Measurements from ENCODE around the gene VAT1L. TPM values are rescaled to one million over a fixed set of nuclear protein-coding genes. Genes with fewer than 3 reads are reported as not detected.

Gene VAT1L
- not detected for total RNA-seq

- DNase-seq (peak; percentile 9), ATAC-seq (no peak)
- H3K36me3 Mint-ChIP-seq (ENCODE audit: low read depth): no peaks in the 10 kb centered on the region
- peaks cover 4% of the 10 kb centered on the region for H3K4me1 Mint-ChIP-seq (ENCODE audit: low read depth)
- CTCF ChIA-PET: interaction anchor here (1.3 kb wide), 1 partner anchor 112 kb away, joined by 3 read pairs; no protein-coding TSS in a partner anchor
- no peak for TF ChIP-seq CTCF (IDR thresholded peaks at IDR 0.05)
- intact Hi-C loops (cut with micrococcal nuclease): loop anchor here (10.0 kb wide), 1 partner anchor 114 kb away; no protein-coding TSS in a partner anchor
- no peaks in the 10 kb centered on the region for H3K9me3 Mint-ChIP-seq
- H3K27ac Mint-ChIP-seq: no peak within 1 kb of the TSS
- POLR2A ChIA-PET: no interaction called here
- H3K27me3 Mint-ChIP-seq: peaks cover 61% of the 10 kb centered on the region
- peak within 1 kb of the TSS; percentile 48 for H3K4me3 Mint-ChIP-seq
These were observed at the start of gene VAT1L for GRCh38 chr16:77788181-77789084. Gene VAT1L (plus strand): TSS chr16:77788564. CDS start chr16:77788683, 119 bp downstream.

GRCh38 chr16:77738706-77739558 lies 49.4 kb upstream of the VAT1L start:
- peaks cover 8% of the 10 kb centered on the region for H3K36me3 Mint-ChIP-seq (ENCODE audit: low read depth)
- peaks cover 7% of the 10 kb centered on the region for H3K9me3 Mint-ChIP-seq
- intact Hi-C loops (cut with micrococcal nuclease): no loop called here
- CTCF ChIA-PET: no interaction called here
- TF ChIP-seq CTCF (IDR thresholded peaks at IDR 0.05): no peak
- H3K4me1 Mint-ChIP-seq (ENCODE audit: low read depth): peaks cover 4% of the 10 kb centered on the region
- POLR2A ChIA-PET: no interaction called here
- ATAC-seq (no peak), DNase-seq (no peak)
- no peak overlapping the region for H3K4me3 Mint-ChIP-seq
- H3K27ac Mint-ChIP-seq: no peak overlapping the region
- H3K27me3 Mint-ChIP-seq: no peaks in the 10 kb centered on the region

- ChIA-PET POLR2A (no interaction called here), CTCF (no interaction called here)
- intact Hi-C loops (cut with micrococcal nuclease): no loop called here
- DNase-seq (no peak), ATAC-seq (no peak)
- H3K9me3 Mint-ChIP-seq: peaks cover 5% of the 10 kb centered on the region
- no peak overlapping the region for H3K27ac Mint-ChIP-seq
- H3K36me3 Mint-ChIP-seq (ENCODE audit: low read depth): peaks cover 8% of the 10 kb centered on the region
- TF ChIP-seq CTCF (IDR thresholded peaks at IDR 0.05): no peak
- peaks cover 4% of the 10 kb centered on the region for H3K4me1 Mint-ChIP-seq (ENCODE audit: low read depth)
- no peak overlapping the region for H3K4me3 Mint-ChIP-seq
- H3K27me3 Mint-ChIP-seq: no peaks in the 10 kb centered on the region
These were observed 48.8 kb upstream of the VAT1L start for GRCh38 chr16:77739559-77739892.

GRCh38 chr16:77744141-77744540 lies 44.2 kb upstream of the VAT1L start:
- Mint-ChIP-seq H3K4me3 (no peak overlapping the region), H3K27ac (no peak overlapping the region), H3K4me1 (ENCODE audit: low read depth) (no peaks in the 10 kb centered on the region), H3K27me3 (peaks cover 2% of the 10 kb centered on the region), H3K36me3 (ENCODE audit: low read depth) (no peaks in the 10 kb centered on the region), H3K9me3 (no peaks in the 10 kb centered on the region)
- no peak for TF ChIP-seq CTCF (IDR thresholded peaks at IDR 0.05)
- CTCF ChIA-PET: no interaction called here
- no peak for DNase-seq
- POLR2A ChIA-PET: no interaction called here
- intact Hi-C loops (cut with micrococcal nuclease): no loop called here
- no peak for ATAC-seq

GRCh38 chr16:77745972-77746371 lies 42.4 kb upstream of the VAT1L start:
- intact Hi-C loops (cut with micrococcal nuclease): no loop called here
- ChIA-PET POLR2A (no interaction called here), CTCF (no interaction called here)
- TF ChIP-seq CTCF (IDR thresholded peaks at IDR 0.05): no peak
- no peaks in the 10 kb centered on the region for H3K9me3 Mint-ChIP-seq
- DNase-seq: no peak
- no peak overlapping the region for H3K4me3 Mint-ChIP-seq
- ATAC-seq: no peak
- H3K4me1 Mint-ChIP-seq (ENCODE audit: low read depth): no peaks in the 10 kb centered on the region
- no peak overlapping the region for H3K27ac Mint-ChIP-seq
- no peaks in the 10 kb centered on the region for H3K36me3 Mint-ChIP-seq (ENCODE audit: low read depth)
- peaks cover 8% of the 10 kb centered on the region for H3K27me3 Mint-ChIP-seq

Measured in activated CD8-positive, alpha-beta T cell treated with anti-CD3 and anti-CD28 coated beads for 36 hours (primary cell).